Fibroblast of skin of scalp (primary cell): ENCODE results near the gene UGT3A2.
"Not testable (repeated sequence)": the region's sequence is repeated elsewhere in the genome, so short reads cannot be mapped to it uniquely, and the experiment has no call there.

Source experiments
- DNase-seq: peaks from one replicate; pipeline ENCODE4 v3.0.0-alpha.2; 2013

The UGT3A2 gene

DNA sequence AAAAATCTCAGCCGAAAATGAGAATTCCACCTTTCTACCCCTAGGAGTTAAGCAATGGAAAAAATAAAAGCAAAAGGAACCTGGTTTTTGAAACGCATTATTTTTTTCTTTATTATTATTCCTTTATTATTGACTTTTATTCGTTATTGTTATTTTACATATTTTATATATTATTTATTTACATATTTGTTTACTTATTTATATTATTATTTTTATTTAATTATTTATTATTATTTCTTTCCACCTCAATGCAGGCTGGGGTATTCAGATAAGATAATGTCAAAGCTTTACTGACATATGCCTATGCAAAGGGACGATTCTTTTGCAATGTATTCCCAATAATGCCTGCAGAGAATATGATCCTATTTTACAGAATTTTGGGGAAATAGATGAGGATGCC, 16.7 kb downstream of the UGT3A2 start:
- DNase-seq: no peak

DNA sequence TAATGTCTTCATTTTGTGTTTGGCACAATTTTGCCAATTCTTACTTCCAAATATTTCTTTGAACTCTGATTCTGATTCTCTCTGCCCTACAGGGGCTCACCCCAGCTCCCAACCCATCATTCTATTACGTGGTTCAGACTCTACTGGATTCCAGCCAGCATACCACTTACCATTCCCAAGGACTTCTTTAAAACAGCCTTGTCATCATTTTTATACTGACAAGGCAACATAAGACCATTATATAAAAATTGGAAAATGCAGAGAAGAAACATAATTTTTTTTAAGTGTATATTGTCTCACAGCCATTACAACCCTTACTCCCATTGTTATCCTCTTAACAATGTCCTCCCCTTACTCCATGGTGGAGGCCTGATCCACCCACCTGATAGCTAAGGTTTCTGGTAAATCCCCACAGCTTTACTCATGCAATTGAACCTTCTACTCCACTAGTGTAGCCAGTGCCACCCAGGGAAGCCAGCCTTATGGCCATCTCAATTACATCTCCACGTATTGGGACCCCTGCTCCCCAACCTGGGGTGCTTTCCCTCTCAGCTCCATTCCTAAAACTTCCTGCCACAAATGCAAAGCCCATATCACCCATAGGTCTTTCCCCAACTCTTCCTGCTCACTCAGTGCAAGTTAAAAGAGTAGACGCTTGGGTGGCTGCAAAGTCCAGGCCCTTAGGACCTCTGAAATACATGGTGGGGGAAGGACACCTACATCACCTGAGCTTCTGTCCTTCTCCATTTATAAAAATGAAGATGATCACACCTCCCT, 19.1 kb downstream of the UGT3A2 start:
- no peak for DNase-seq

DNA sequence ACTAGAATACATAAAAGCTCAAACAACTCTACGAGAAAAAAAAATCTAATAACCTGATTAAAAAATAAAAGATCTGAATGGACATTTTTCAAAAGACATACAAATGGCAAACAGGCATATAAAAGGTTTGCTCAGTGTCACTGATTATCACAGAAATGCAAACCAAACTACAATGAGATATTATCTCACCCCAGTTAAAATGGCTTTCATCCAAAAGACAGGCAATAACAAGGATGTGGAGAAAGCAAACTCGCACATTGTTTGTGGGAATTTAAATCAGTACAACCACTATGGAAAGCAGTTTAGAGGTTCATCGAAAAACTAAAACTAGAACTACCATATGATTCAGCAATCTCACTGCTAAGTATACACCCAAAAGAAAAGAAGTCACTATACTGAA, 20.8 kb downstream of the UGT3A2 start:
- no peak for DNase-seq

DNA sequence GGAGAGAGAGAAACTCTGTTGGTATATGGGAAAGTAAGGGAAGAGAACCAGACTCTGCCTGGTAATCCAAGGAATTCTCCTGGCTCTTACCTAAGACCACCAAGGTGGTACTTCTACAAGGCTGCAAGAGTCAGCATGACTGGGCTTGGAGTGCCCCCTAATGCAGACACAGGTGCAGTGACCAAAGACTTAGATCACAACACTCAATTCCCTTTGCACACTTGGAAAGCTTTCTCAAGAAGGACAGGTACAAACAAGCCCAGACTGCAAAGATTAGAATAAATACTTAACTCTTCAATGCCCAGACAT, 25.2 kb downstream of the UGT3A2 start:
- no peak for DNase-seq

DNA sequence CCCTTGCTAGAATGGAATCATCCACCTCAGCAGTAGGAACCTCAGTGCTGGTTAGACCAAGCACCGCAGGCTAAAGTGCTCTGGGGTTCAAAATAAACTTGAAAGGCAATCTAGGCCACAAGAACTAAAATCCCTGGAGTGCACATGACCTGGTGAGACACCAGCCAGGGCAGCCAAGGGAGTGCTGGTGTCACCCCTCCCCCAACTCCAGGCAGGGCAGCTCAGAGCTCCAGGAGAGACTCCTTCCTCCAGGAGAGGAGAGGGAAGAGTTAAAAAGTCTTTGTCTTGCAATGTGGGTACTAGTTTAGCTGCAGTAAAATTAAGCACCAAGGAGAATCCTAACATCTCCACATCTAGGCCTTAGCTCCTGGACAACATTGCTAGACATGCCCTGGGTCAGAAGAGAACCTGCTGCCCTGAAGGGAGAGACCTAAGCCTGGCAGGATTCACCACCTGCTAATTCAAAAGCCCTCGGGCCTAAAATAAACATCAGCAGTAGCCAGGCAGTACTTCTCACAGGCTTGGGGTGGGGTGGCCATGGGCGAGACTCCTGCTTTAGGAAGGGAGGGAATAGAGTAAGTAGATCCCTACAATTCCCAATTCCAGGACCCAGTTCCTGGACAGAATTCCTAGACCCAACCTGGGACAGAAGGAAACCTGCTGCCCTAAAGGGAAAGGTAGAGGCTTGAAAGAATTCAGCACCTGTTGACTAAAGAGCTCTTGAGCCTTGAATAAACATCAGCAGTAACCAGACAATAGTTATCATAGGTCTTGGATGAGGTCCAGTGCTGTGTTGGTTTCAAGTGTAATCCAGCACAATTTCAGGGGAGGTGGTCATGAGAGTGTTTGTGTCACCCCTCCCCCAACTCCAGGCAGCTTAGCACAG, 25.8 kb downstream of the UGT3A2 start:
- no peak for DNase-seq

DNA sequence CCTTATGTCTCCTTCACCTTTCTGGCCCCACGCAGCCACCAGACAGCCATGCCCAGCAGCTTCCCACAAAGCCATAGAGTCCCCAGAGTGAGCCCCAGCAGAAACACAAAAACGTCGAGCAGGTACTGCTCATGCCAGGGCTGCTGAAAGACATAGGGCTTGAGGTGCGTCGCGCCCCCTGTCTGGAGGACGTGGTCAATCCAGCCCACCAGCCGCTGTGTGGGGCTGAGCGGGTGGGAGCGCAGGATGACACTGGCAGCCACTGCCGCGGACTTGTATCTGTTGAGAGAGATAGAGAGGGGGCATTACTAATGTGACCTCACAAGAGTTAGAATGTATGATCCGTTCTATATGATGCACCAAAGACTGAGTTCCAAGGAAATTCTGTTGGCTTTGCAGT, 31.0 kb downstream of the UGT3A2 start:
- DNase-seq: no peak

DNA sequence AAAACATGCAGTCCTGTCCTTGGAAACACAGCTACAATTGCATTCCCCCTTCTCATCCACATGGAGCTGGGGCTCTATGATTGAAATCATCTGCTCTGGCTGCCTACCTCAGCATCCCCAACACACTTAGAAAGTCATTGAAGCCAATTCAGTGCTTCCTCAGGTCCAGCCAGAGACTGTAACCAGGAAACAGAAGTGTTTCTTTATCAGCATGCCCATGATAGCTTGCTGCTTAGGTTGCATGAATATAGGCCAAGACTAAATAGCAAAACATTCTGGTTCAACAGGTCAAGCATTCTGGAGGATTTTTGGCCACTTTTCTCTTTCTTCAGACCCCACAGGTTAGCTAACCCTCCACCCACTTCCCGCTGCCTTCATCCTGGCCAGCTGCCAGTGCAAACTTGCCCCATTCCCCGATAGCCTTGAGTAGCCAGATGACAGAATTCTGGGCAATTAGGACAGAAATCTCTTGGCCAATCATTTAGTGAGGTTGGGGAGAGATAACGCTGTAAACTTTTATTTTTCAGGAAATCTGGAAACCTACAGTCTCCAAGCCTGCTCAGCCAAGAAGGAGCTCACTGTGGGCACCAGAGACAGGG, 32.0 kb downstream of the UGT3A2 start:
- not testable (repeated sequence) for DNase-seq

DNA sequence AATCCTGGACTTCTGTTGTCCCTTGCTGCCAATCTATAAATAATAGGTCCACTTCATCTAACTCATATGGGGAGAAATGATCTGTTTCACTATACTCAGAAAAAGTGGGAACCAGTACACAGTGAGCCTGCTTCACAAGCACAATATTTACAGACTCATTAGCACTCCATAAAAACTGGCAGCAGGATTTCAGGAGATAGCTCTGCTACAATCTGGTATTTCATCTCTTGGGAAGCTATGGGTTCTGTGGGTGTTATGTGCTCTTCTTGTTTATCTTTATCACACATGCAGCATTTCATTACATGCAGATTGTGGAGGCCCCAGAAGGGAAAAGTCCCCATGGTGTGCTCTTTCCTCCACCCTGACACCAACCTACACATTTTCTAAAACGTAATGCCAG, 33.2 kb downstream of the UGT3A2 start:
- DNase-seq: no peak

DNA sequence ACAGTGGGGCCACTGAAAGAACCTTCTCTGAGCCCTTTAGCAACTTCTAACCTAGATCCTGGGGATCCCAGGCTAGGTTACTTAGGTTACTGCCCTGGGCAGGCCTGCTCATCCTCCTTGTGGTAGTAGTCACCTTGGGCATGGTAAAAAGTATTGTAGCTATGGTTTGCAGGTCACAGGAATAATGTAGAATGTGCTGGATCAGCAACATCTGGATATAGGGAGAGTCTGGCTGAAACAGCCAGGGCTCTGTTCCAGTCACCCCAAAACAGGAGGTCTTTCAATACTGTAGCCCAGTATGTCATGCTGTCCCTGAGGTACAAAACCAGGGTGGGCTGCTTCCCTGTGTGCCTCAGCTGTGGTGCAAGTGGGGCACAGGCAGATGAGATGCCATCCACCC, 33.6 kb downstream of the UGT3A2 start:
- no peak for DNase-seq

DNA sequence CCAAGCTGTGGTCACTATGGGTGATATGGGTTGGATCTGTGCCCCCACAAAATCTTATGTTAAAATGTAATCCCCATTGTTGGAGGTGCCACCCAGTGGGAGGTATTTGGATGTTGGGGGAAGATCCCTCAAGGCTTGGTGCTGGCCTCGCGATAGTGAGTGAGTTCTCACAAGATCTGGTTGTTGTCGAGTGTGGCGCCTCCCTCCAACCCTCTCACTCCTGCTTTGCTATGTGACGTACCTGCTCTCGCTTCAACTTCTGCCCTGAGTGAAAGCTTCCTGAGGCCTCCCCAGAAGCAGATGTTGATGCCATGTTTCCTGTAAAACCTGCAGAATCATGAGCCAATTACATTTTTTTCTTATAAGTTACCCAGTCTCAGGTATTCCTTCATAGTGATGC, 35.5 kb downstream of the UGT3A2 start:
- no peak for DNase-seq

DNA sequence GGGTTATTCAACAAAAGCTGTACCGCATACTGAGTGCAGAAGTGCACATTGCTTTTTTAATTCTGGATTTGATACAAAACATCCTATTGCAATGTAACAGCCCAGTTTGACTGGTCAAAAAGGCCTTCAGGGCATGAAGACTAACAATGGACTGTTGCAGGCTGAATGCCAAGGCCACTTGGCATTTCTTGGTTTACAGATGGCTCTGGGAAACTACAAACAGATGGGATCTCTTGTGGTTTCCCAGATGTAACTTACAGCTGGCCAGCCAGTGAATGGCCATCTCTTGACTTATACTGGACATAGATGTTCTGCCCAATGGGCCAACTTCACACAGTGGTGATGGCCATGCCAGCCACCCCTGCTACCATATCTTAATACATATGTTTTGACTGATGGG, 36.8 kb downstream of the UGT3A2 start:
- no peak for DNase-seq

DNA sequence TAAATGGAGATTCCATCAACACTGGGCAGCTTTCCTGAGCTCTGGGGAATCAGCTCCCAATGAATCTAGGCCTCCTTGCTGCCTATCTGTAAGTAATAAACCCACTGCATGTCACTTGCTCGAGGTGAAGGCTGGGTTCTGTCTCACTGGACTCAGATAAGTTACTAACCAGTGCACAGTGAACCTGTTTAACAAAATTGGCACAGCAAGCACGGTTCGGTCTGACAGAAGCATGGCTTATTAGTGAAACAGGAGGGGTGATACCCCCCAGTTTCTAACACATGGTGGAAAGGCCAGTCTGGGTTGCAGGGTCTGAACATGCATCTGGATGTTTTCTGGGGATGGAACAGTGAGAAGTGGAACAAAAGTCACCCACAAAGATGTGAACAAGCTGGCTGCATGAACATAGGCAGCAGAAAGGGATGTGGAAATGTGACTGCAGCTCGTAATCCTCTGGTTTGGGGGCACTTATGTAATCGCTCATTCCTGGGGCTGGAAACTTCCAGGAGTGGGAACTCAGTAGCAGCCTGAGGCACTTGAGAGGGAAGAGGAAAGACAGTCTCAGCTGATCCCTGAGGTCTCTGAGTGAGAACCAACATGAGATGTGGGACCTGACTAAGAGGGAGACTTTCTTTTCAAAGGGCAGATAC, 37.7 kb downstream of the UGT3A2 start:
- DNase-seq: no peak

DNA sequence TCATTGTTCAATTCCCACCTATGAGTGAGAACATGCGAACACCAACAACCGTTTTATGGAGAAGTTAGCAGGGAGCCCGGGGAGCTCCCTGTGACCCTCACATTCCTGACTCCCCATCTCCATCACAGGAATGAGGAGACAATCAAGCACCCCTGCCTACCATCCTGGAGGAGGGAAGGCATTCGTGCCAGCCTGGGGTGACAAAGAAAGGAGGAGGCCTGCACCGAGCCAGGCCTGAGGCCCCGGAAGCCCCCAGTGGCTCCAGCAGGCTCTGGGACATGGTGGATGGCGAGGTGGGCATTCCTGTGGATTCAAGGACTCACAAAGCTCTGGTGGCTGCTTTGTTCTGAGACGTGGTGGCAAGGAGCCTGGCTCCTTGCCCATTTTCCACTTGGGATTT, 39.0 kb downstream of the UGT3A2 start:
- DNase-seq: no peak

DNA sequence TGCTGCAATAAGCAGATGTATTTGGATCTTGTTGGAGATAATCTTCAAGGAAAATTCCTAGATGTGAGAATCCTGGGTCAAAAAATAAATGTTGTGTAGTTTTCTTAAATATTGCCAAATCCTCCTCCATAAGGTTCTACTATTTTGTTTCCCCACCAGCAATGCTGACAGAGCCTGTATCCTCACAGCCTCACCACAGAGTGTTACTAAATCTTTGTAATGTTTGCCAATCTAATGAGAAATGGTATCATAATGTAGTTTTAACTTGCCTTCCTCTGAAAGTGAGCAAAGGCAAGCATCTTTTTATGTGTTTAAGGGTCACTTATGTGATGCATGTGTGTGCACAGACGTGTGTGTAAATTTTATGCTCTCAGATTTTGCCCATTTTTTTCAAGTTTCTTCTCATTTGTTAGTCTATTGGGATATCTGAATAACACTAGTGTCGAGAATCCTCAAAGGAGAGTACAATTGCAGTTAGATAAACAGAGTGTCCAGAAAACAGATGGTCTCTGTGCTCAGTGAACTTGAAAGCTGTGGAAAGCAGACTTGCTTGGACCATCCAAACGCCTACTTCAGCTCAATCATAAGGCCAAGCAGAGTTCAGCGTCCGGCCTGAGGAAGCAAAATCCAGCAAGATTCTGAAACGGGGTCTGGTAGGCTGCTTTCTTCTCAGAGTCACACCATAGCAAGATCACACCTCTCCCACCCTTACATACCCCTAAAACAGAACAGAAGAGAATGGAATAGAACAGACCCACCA, 39.8 kb downstream of the UGT3A2 start:
- DNase-seq: no peak

DNA sequence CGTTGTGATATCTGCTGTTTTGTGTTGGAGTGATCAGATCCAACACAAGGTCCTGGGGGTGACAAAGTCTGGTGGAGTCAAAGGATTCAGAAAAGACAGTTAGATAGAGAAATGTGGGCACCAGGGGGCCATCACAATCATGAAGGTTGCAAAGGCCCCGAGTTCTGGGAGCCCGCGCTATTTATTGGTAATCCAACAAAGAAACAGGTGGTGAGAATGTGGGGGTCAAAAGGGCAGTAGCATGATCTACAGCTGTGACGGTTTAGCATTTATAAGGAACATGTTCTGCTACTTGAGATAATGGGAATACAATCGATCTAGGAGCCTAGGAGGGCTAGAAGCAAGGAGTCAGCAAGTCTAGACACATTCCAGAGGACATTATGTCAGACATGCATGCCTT, 44.4 kb downstream of the UGT3A2 start:
- peak; percentile 3 for DNase-seq

DNA sequence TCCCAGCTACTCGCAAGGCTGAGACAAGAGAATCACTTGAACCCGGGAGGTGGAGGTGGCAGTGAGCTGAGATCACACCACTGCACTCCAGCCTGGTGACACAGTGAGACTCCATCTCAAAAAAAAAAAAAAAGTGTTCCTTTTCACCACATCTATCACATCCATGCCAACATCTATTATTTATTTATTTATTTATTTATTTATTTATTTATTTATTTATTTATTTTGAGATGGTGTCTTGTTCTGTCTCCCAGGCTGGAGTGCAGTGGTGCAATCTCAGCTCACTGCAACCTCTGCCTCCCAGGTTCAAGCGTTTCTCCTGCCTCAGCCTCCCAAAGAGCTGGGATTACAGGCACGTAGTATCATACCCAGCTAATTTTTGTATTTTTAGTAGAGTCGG, 47.1 kb downstream of the UGT3A2 start:
- DNase-seq: not testable (repeated sequence)

DNA sequence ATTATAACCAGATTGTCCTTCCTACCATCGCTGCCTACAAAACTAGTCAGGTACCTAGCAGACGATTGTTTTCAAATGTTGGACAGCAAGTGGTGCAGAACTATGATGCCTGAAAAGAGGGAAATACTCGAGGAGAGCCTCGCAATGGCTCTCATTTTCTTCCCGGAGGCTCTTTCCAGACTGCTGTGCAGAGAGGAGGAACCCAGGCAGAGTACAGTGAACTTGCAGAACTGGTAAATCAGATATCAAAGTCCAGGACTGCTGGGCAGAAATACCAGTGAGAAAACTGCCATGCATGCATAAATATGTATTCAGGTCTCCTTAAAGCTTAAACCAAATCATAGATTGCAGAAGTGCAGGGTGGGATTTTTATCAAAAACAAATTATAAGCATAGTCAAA, 49.1 kb downstream of the UGT3A2 start:
- no peak for DNase-seq

DNA sequence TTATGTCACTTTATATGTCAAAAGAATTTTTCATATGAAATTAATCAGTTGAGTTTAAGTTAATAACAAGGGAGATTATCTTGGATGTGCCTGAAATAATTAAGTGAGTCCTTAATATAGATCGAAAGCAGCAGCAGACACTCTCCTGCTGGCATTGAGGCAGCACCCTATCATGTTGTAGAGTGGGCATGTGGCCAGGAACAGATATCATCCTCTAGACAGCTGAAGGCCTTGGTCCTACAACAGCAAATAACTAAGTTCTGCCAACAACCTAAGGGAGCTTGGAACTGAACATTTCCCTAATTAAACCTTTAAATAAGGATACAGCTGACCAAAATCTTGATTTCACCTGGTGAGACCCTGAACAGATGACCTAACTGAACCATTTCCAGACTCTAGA, 49.7 kb downstream of the UGT3A2 start:
- no peak for DNase-seq

DNA sequence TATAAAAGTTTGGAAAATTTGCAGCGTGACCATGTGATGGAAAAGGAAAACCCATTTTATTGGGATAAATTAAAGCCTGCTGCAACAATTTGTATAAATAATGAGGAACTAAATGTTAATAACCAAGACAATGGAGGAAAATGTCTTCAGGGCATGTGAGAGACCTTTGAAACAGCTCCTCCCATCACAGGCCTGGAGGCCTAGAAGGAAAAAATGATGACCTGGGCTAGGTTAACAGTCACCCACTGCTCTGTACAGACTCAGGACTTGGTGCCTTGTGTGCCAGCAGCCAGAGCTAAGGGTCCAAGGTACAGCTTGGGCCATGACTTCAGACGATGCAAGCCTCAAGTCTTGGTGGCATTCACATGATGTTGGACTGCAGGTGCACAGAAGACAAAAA, 53.5 kb downstream of the UGT3A2 start:
- no peak for DNase-seq

DNA sequence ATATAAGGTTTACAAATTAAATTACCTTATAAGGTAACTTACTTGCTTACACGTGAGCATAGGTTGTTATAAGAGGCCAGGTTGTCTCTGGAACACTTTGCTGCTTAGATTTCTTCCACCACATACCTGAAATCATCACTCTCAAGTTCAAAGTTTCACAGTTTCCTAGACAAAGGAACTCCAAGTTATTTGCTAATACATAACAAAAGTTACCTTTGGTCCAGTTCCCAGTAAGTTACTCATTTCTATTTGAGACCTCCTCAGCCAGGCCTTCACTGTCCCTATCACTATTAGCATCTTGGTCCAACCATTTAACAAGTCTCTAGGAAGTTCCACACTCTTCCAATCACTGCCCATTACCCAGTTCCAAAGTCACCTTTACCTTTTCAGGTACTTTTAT, 57.0 kb downstream of the UGT3A2 start:
- no peak for DNase-seq

DNA sequence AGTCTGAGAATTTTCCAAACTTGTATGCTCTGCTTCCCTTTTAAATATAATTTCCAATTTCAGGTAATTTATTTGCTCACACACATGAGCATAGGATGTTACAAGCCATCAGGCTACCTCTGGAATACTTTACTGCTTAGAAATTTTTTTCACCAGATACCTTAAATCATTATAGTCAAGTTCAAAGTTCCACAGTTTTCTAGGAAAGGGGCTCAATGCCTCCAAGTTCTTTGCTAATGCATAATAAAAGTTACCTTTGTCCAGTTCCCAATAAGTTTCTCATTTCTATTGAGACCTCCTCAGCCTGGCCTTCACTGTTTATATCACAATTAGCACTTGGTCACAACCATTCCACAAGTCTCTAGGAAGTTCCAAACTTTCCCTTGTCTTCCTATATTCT, 59.3 kb downstream of the UGT3A2 start:
- no peak for DNase-seq

DNA sequence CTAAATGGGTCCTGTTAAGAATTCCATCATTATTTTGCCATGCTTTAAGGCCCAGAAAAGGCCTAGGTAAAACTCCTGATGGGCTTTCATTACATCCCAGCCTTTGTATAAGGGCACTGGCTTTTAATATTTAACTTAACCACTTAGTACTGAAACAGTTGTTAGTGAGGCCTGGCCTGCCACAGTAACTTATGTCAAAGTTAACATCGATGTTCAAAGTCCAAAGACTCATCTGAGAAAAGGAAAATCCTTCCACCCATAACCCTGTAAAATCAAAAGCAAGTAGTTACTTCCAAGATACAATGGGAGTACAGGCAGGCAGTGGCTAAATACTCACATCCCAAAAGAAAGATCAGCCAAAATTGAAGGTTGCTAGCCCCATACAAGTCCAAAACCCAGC, 60.5 kb downstream of the UGT3A2 start:
- no peak for DNase-seq

DNA sequence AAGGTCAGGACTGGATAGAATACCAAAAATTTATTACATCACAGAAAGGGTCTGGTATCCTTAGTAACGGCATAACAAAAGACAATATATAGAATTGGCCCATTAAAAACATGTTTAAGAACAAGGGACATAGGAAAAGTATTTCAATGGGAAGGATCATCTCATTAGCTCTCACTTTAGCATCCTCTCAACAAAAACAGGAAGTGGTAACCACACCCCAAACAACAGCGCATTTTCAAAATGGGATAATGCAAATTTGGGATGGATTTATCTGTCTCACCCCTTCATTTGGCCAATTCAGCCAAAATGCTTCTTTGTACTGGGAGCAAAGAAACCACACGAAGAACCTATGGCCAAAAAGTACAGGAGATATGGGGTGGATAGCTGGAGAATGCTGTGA, 65.7 kb downstream of the UGT3A2 start:
- no peak for DNase-seq
